HUES48 (cell line): Measurements from ENCODE around the gene CCDC190.

Experiments
- H3K27ac ChIP-seq: one replicate; pipeline ENCODE4 v1.7.0; 2013; ENCODE audit warnings: low read depth, low read length, inconsistent platforms
- H3K27me3 ChIP-seq: 2 replicates; pipeline ENCODE4 v1.6.1; 2013; ENCODE audit warnings: mild to moderate bottlenecking, low read length; ENCODE audit not compliant: control insufficient read depth, insufficient read depth
- H3K36me3 ChIP-seq: 2 replicates; pipeline ENCODE4 v1.6.1; 2013; ENCODE audit warnings: low read length; ENCODE audit not compliant: control insufficient read depth, insufficient read depth
- H3K4me1 ChIP-seq: 2 replicates; pipeline ENCODE4 v1.6.1; 2013; ENCODE audit warnings: mild to moderate bottlenecking, low read length; ENCODE audit not compliant: control insufficient read depth, insufficient read depth
- H3K4me3 ChIP-seq: 2 replicates; pipeline ENCODE4 v1.5.1; 2013; ENCODE audit warnings: mild to moderate bottlenecking, low read depth, low read length
- H3K9ac ChIP-seq: 2 replicates; pipeline ENCODE4 v1.6.1; 2013; ENCODE audit warnings: mild to moderate bottlenecking, low read depth, low read length, moderate library complexity
- H3K9me3 ChIP-seq: 2 replicates; pipeline ENCODE4 v1.6.1; 2013; ENCODE audit warnings: low read length; ENCODE audit not compliant: control insufficient read depth, insufficient read depth

The CCDC190 gene

DNA sequence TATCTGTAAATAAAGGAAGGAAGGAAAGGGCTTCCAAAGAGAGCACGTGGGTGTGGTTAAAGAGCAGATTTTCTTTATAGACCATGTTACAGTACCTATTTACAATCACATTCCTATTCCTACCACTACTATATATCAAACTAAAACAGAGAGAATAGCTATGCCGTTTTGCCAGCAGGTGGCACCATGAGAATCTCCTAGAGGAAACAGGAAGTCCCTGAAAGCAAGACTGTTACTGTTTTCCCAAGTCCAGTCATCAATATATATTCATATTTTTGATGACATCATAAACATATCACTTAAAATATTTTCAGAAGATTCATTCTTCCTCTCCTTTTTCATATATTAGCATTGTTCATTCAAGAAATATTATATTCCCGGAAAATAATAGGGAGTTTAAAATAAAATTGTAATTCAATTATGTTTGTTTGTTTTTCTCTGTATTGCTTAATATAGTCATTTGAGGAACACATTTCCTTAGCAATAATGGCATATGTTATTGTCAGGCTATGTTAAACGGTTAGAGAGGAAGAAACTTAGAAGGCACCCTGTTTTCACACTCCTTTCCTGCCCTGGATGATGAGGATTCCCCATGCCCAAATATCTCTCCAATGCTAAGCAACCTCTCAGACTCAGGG lies 6.6 kb downstream of the CCDC190 start:
- H3K36me3 ChIP-seq: no peaks in the 10 kb centered on the region
- no peaks in the 10 kb centered on the region for H3K4me1 ChIP-seq
- H3K27me3 ChIP-seq: no peaks in the 10 kb centered on the region
- H3K4me3 ChIP-seq: no peak overlapping the region
- H3K9me3 ChIP-seq: no peaks in the 10 kb centered on the region
- no peak overlapping the region for H3K9ac ChIP-seq
- H3K27ac ChIP-seq: no peak overlapping the region

DNA sequence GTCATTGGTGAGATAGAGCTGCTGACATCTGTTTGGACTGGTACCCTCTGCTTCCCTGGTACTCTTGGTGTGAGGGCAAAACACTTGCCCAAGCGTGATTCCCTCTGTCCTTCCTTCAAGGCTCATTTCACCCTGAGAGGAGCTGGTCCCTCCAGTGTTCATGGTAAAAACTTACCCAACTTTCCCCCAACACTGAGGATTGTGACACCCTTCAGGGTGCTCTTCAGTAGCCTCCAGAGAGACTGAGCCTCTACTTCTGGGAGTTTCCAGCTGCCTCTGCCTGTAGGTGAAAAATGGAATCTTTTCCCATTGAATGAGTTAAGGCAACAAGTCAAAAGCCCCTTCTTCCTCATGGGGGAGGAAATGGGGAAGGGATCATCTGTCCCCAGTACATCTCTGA lies 9.6 kb downstream of the CCDC190 start:
- Histone ChIP-seq H3K9ac (no peak overlapping the region), H3K27ac (no peak overlapping the region), H3K36me3 (no peaks in the 10 kb centered on the region), H3K4me3 (no peak overlapping the region), H3K27me3 (no peaks in the 10 kb centered on the region), H3K9me3 (no peaks in the 10 kb centered on the region), H3K4me1 (no peaks in the 10 kb centered on the region)

DNA sequence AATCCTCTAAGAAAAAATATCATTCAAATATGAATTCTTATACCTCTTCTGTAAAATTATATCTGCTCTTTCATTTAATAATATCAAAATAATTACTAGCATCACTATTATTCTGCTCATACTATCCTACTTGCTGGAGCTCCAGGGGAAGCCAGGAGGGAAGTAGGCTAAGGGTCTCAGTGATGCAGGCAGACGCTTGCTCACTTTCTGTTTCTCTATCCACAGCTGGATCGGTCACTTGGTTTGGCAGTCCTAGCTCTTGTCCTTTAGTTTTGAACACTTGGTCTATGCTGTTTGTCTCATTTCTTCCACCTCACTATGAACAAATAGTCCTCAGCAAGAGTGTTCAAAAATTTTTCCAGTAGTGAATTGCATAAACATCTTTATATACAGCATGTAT lies 11.3 kb downstream of the CCDC190 start:
- Histone ChIP-seq H3K9me3 (no peaks in the 10 kb centered on the region), H3K9ac (no peak overlapping the region), H3K4me3 (no peak overlapping the region), H3K4me1 (no peaks in the 10 kb centered on the region), H3K27me3 (no peaks in the 10 kb centered on the region), H3K36me3 (no peaks in the 10 kb centered on the region), H3K27ac (no peak overlapping the region)

DNA sequence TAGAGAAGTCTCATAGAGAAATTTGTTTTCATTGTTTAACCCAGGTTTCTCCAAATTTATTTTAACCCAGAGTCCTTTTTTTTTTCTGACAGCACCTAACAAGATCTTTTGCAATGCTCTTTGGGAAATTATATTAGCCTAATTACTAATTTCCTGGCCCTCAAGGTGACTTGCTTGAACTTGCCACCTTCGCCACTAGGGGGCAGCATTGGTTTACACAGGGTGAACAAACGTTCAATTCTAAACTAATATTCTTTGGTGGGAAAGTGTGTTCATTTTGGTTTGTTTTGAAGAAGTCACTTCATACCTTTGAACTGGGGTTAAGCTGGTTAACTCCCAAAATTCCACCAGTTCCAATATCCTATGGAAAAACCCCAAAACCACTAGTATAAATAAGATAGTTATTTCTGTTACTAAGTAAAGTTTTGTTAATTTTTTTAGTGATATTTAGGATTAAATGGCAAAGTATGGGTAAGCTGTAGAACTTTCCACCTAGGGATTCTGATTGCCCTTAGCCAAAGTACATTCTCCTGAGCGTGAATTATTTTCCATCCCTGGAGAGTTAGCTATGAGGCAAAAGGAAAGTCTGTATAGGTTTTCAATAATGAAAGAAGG lies 13.0 kb downstream of the CCDC190 start:
- Histone ChIP-seq H3K9ac (no peak overlapping the region), H3K4me3 (no peak overlapping the region), H3K9me3 (no peaks in the 10 kb centered on the region), H3K27me3 (no peaks in the 10 kb centered on the region), H3K36me3 (no peaks in the 10 kb centered on the region), H3K4me1 (no peaks in the 10 kb centered on the region), H3K27ac (no peak overlapping the region)

DNA sequence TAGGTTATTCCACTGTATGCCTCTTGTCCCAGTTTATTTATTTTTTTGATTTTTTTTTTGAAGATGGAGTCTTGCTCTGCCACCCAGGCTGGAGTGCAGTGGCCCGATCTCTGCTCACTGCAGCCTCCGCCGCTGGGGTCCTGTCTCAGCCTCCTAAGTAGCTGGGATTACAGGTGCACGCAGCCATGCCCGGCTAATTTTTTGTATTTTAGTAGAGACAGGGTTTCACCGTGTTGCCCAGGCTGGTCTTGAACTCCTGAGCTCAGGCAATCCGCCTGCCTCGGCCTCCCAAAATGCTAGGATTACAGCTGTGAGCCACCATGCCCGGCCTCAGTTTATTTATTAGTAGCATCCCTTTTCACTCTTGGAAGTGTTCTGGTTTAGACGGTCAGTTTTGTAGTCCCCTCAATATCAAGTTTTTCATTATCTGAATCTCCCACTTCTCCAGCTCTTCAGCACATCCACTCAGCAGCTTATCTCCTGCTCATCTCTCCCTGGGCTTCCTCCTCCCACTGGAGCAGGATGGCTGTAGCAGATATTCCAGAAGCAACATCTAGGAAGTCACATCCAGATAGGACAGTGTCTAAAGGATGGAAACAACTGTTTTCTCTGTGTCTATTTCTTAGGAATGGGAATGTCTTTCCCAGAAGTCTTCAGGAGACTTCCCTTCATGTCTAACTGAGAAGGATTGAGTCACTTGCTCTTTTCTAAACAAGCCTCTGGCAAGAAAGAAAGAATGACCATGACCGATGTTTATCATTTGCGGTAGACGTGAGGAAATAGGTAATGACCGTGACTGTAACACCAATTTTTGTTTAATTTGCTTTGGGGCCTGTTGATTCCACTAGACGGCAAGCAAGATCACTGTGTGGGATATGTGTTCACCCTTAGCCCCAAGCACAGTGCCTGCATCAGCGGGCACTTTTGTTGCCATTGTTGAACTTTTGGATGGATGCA lies 14.4 kb downstream of the CCDC190 start:
- H3K9me3 ChIP-seq: no peaks in the 10 kb centered on the region
- H3K27me3 ChIP-seq: no peaks in the 10 kb centered on the region
- H3K4me3 ChIP-seq: no peak overlapping the region
- no peak overlapping the region for H3K27ac ChIP-seq
- no peaks in the 10 kb centered on the region for H3K4me1 ChIP-seq
- no peak overlapping the region for H3K9ac ChIP-seq
- no peaks in the 10 kb centered on the region for H3K36me3 ChIP-seq

DNA sequence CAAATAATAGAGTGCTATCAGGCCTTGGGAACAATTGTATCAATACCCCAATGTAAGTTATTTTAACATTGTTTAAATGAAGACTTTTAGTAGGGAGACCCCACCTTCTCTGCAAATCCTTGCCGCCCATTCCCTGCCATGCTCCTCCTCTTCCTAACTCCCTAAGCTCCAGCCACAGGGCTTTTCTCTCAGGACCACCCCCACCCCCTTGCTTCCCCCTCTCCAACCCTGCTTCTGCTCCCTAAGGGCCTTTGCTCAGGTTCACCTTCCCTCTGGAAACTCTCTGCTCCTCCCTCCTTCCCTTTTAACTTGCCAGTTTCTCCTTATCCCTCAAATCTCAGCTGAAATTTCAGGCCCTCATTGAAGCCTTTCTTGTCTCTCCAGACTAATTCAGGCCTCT lies 16.8 kb downstream of the CCDC190 start:
- H3K27me3 ChIP-seq: no peaks in the 10 kb centered on the region
- H3K9ac ChIP-seq: no peak overlapping the region
- H3K27ac ChIP-seq: no peak overlapping the region
- no peak overlapping the region for H3K4me3 ChIP-seq
- no peaks in the 10 kb centered on the region for H3K36me3 ChIP-seq
- H3K4me1 ChIP-seq: no peaks in the 10 kb centered on the region
- no peaks in the 10 kb centered on the region for H3K9me3 ChIP-seq

DNA sequence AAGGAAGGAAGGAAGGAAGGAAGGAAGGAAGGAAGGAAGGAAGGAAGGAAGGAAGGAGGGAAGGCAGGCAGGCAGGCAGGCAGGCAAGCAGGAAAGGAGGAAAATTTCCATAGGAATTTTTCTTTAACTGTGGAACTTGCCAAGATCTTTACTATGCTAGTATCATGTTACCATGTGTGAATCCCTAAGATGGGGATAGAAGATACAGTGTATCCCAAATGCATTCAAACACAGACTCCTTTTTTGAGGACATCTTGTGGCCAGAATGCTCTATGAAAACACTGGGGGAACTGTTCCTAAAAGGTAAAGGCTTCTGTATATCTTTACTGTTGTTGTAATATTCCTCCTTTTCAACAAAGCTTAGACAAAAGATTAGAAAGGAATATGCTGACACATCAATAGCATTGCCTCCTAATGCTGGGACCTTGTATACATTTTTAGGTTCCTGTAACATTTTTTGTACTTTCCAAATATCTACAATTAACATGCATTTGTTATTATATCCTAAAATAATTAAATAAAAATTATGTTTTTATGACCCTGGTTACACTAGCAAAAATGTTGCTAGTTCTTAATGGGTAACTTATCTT lies 20.6 kb downstream of the CCDC190 start:
- Histone ChIP-seq H3K9ac (no peak overlapping the region), H3K27ac (no peak overlapping the region), H3K27me3 (no peaks in the 10 kb centered on the region)

DNA sequence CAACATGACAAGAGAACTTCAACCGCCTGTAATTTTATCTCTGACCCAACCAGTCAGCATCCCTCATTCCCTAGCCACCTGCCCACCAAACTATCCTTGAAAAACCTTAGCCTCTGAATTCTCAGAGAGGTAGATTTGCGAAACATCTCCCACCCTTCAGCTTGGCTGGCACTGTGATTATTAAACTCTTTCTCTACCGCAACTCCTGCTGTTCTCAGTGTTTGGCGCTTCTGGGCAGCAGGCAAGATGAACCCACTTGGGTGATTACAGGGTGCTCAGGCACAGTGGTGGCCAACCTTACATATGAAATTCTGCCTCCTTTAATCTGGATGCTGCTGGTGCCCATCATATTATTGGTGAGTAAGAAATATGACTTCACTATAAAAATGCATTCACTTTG lies 22.1 kb downstream of the CCDC190 start:
- H3K27ac ChIP-seq: no peak overlapping the region
- H3K9me3 ChIP-seq: no peaks in the 10 kb centered on the region
- no peaks in the 10 kb centered on the region for H3K36me3 ChIP-seq
- no peaks in the 10 kb centered on the region for H3K27me3 ChIP-seq
- no peak overlapping the region for H3K9ac ChIP-seq
- no peak overlapping the region for H3K4me3 ChIP-seq
- no peaks in the 10 kb centered on the region for H3K4me1 ChIP-seq

More for the DNA sequence above, 20.6 kb downstream of the CCDC190 start:
- Histone ChIP-seq H3K4me3 (no peak overlapping the region), H3K4me1 (no peaks in the 10 kb centered on the region), H3K36me3 (no peaks in the 10 kb centered on the region), H3K9me3 (no peaks in the 10 kb centered on the region)

DNA sequence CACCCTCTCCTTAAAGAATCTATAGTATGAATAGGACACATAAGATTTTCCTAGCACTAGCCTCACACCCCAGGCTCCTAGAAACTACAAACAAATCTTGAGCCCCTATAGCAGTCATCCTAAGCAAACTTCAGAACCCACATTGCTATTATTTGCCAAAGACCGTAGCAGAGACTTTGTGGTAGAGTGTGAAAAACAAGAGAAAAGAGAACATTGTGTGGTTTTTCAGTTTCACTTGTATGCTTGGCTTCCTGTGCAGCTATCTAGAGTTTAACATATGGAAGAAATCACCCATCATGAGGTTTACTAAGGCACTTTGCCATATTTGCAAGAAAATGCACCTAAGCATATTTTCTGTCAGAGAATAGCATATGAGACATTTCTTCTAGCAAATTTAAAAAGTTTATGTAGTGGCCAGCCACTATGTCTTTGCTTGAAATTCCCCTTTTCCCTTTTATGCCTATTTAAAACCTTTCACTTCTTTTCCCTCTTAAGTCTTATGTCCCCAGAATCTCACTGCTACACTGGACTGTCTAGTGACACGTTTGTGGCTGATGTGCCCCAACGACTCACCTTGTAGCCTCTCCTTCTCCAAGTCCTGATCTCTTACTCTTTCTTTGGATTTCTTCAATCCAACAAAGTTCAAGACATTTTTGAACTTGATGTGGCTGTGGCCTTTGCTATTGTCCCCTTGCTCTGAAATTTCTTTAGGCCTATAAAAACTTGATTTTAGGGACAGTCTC lies 25.6 kb downstream of the CCDC190 start:
- no peak overlapping the region for H3K27ac ChIP-seq
- no peaks in the 10 kb centered on the region for H3K36me3 ChIP-seq
- H3K4me3 ChIP-seq: no peak overlapping the region
- no peaks in the 10 kb centered on the region for H3K9me3 ChIP-seq
- H3K27me3 ChIP-seq: no peaks in the 10 kb centered on the region
- H3K4me1 ChIP-seq: peaks cover 9% of the 10 kb centered on the region
- H3K9ac ChIP-seq: no peak overlapping the region

DNA sequence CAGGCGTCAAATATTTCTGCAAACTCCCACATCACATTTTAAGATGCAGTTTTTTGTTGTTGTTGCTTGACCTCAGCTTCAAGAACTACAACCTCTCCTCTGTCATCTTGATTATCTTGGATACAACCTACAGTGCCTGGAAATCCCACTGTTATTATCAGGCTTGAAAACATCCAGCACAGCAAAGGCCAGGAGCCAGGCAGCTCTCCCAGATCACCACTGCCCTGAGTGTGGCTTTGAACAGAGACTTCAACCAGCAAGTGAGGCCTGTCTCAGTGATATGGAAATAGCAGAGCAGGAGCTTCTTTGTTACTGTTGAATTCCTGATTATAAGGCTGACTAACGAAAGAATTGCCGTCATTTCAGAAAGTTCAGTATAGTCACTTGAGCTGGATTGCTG lies 28.5 kb downstream of the CCDC190 start:
- peaks cover 9% of the 10 kb centered on the region for H3K4me1 ChIP-seq
- no peak overlapping the region for H3K4me3 ChIP-seq
- no peak overlapping the region for H3K27ac ChIP-seq
- H3K9me3 ChIP-seq: no peaks in the 10 kb centered on the region
- no peaks in the 10 kb centered on the region for H3K36me3 ChIP-seq
- no peak overlapping the region for H3K9ac ChIP-seq
- no peaks in the 10 kb centered on the region for H3K27me3 ChIP-seq
